SK-N-MC (cell line): Measurements from ENCODE around the gene NETO2.
"Not testable (repeated sequence)": the region's sequence is repeated elsewhere in the genome, so short reads cannot be mapped to it uniquely, and the experiment has no call there.

ENCODE experiments used
- DNase-seq: peaks from one replicate; pipeline ENCODE4 v3.0.0-alpha.2; 2011; ENCODE audit warnings: low read depth, low spot score
- H3K27ac ChIP-seq: fragments of 200-600 bp; sonication (generic); 2 replicates; pipeline ENCODE4 v1.5.1; 2016; ENCODE audit warnings: mixed run types
- H3K36me3 ChIP-seq: fragments of 200-600 bp; sonication (generic); 2 replicates; pipeline ENCODE4 v1.6.1; 2017; ENCODE audit warnings: antibody characterized with exemption, low read length, mixed read lengths; ENCODE audit not compliant: insufficient read depth
- H3K4me3 ChIP-seq: fragments of 200-600 bp; sonication (generic); 2 replicates; pipeline ENCODE4 v1.5.1; 2016
- H3K9ac ChIP-seq: fragments of 200-600 bp; sonication (generic); 2 replicates; pipeline ENCODE4 v1.8.0; 2017; ENCODE audit warnings: mixed run types, mixed read lengths; ENCODE audit not compliant: insufficient read length
- H3K9me3 ChIP-seq: fragments of 200-600 bp; sonication (generic); 2 replicates; pipeline ENCODE4 v1.6.1; 2017; ENCODE audit warnings: low read depth, mild to moderate bottlenecking, antibody characterized with exemption, low read length, moderate library complexity, mixed read lengths
- EZH2 ChIP-seq: fragments of 200-600 bp; sonication (generic); IDR thresholded peaks from one replicate; pipeline ENCODE4 v1.6.1; 2017; ENCODE audit warnings: antibody characterized with exemption
- FOXP2 ChIP-seq: optimal IDR thresholded peaks from 2 replicates; pipeline ENCODE3; 2011; ENCODE audit warnings: mild to moderate bottlenecking, moderate library complexity; ENCODE audit not compliant: insufficient read depth; ENCODE audit errors: extremely low read length, control extremely low read depth
- POLR2AphosphoS5 ChIP-seq: IDR thresholded peaks from 2 replicates; pipeline ENCODE4 v1.6.1; 2012; ENCODE audit warnings: mild to moderate bottlenecking, low read depth, low read length, borderline replicate concordance

The NETO2 gene

GRCh38 chr16:47113130-47113529 lies 30.6 kb downstream of the NETO2 start:
- no peaks in the 10 kb centered on the region for H3K9me3 ChIP-seq
- no peak overlapping the region for H3K9ac ChIP-seq
- no peak for DNase-seq
- H3K4me3 ChIP-seq: no peak overlapping the region
- H3K27ac ChIP-seq: no peak overlapping the region
- TF ChIP-seq FOXP2: no peak
- no peak for TF ChIP-seq POLR2AphosphoS5
- no peak for TF ChIP-seq EZH2
- H3K36me3 ChIP-seq: no peaks in the 10 kb centered on the region

GRCh38 chr16:47110939-47111338 lies 32.8 kb downstream of the NETO2 start:
- no peak overlapping the region for H3K27ac ChIP-seq
- H3K4me3 ChIP-seq: no peak overlapping the region
- TF ChIP-seq POLR2AphosphoS5: no peak
- no peak for TF ChIP-seq EZH2
- TF ChIP-seq FOXP2: no peak
- DNase-seq: no peak
- no peaks in the 10 kb centered on the region for H3K9me3 ChIP-seq
- no peak overlapping the region for H3K9ac ChIP-seq
- no peaks in the 10 kb centered on the region for H3K36me3 ChIP-seq

GRCh38 chr16:47109361-47109760 lies 34.4 kb downstream of the NETO2 start:
- Histone ChIP-seq H3K36me3 (no peaks in the 10 kb centered on the region), H3K4me3 (no peak overlapping the region), H3K27ac (no peak overlapping the region), H3K9me3 (no peaks in the 10 kb centered on the region), H3K9ac (no peak overlapping the region)
- TF ChIP-seq POLR2AphosphoS5 (no peak), EZH2 (no peak), FOXP2 (no peak)
- no peak for DNase-seq

GRCh38 chr16:47102921-47103320 lies 40.8 kb downstream of the NETO2 start:
- not testable (repeated sequence) for H3K36me3 ChIP-seq, H3K9ac ChIP-seq, H3K9me3 ChIP-seq, H3K27ac ChIP-seq, DNase-seq, H3K4me3 ChIP-seq

GRCh38 chr16:47097154-47097553 lies 46.6 kb downstream of the NETO2 start:
- H3K4me3 ChIP-seq, DNase-seq, H3K9ac ChIP-seq, H3K9me3 ChIP-seq, H3K36me3 ChIP-seq, H3K27ac ChIP-seq: not testable (repeated sequence)

GRCh38 chr16:47096297-47096696 lies 47.4 kb downstream of the NETO2 start:
- TF ChIP-seq FOXP2: no peak
- no peak for TF ChIP-seq POLR2AphosphoS5
- Histone ChIP-seq H3K27ac (no peak overlapping the region), H3K36me3 (no peaks in the 10 kb centered on the region), H3K4me3 (no peak overlapping the region), H3K9ac (no peak overlapping the region), H3K9me3 (no peaks in the 10 kb centered on the region)
- no peak for DNase-seq

GRCh38 chr16:47084198-47084597 lies 59.5 kb downstream of the NETO2 start:
- TF ChIP-seq EZH2: no peak
- TF ChIP-seq FOXP2: no peak
- TF ChIP-seq POLR2AphosphoS5: no peak
- DNase-seq: no peak

GRCh38 chr16:47082099-47082865 lies 61.5 kb downstream of the NETO2 start:
- Histone ChIP-seq H3K36me3 (no peaks in the 10 kb centered on the region), H3K9ac (no peak overlapping the region), H3K9me3 (no peaks in the 10 kb centered on the region), H3K4me3 (no peak overlapping the region), H3K27ac (no peak overlapping the region)
- TF ChIP-seq FOXP2 (no peak), POLR2AphosphoS5 (no peak), EZH2 (no peak)
- DNase-seq: no peak

More at GRCh38 chr16:47084198-47084597, 59.5 kb downstream of the NETO2 start:
- Histone ChIP-seq H3K36me3 (no peaks in the 10 kb centered on the region), H3K9me3 (no peaks in the 10 kb centered on the region), H3K27ac (no peak overlapping the region), H3K4me3 (no peak overlapping the region), H3K9ac (no peak overlapping the region)

GRCh38 chr16:47081115-47081514 lies 62.6 kb downstream of the NETO2 start:
- no peak overlapping the region for H3K4me3 ChIP-seq
- DNase-seq: no peak
- no peak overlapping the region for H3K9ac ChIP-seq
- H3K36me3 ChIP-seq: no peaks in the 10 kb centered on the region
- H3K9me3 ChIP-seq: no peaks in the 10 kb centered on the region
- TF ChIP-seq FOXP2 (no peak), EZH2 (no peak), POLR2AphosphoS5 (no peak)
- H3K27ac ChIP-seq: no peak overlapping the region
